HepG2 (cell line): Measurements from ENCODE around the gene HIPK2. TPM values are rescaled to one million over a fixed set of nuclear protein-coding genes. Genes with fewer than 3 reads are reported as not detected.

Experiments used
- ATAC-seq: fragments of 200-7000 bp; cut with Tn5 transposase; 3 replicates; pipeline ENCODE4 v1.9.1; 2020; ENCODE audit warnings: mild to moderate bottlenecking, moderate library complexity
- BruUV-seq: library from RNA; stranded (reverse); fragments of 400-500 nt; replicated peaks from 2 replicates; lab custom pipeline; 2021; lab: Mats Ljungman, UMichigan
- CTCF ChIA-PET: fragments of 300-600 bp; formaldehyde crosslinking; extraction: SDS; loops from one replicate; lab custom pipeline; 2021; ENCODE audit warnings: low total read pairs, inconsistent platforms, low intra/inter-chr PET ratio; lab: Yijun Ruan, JAX
- POLR2A ChIA-PET: fragments of 350-600 bp; sonication (Branson Sonifier 250); formaldehyde crosslinking; loops from one replicate; lab custom pipeline; 2020; ENCODE audit warnings: antibody characterized with exemption, inconsistent platforms; lab: Yijun Ruan, JAX
- DNase-seq: peaks from one replicate; pipeline ENCODE4 v3.0.0-alpha.2; 2015; ENCODE audit warnings: low spot score
- FAIRE-seq: peaks from 3 replicates; lab custom pipeline; 2011; peaks lifted over from hg19 to GRCh38; lab: Jason Lieb, UNC
- H2AFZ ChIP-seq: one replicate; pipeline ENCODE4 v1.6.1; 2011; ENCODE audit warnings: low read length, inconsistent platforms
- H3K27ac ChIP-seq: fragments of 300-600 bp; 3 replicates; pipeline ENCODE4 v1.8.0; 2011; ENCODE audit warnings: mixed run types, mild to moderate bottlenecking, mixed read lengths, low read length, inconsistent platforms; ENCODE audit not compliant: insufficient read depth; ENCODE audit errors: extremely low read length
- H3K27me3 ChIP-seq, 2 experiments: fragments of 200-600 bp in 1 of 2; 2 replicates in 1 of 2; 3 replicates in 1 of 2; pipeline versions ENCODE4 v1.6.0 to v1.8.0; 2011; ENCODE audit warnings: low read length in 2 of 2, mild to moderate bottlenecking in 2 of 2, moderate library complexity in 2 of 2, inconsistent platforms in 1 of 2; ENCODE audit not compliant: insufficient read depth in 2 of 2, control insufficient read depth in 1 of 2
- H3K36me3 ChIP-seq, 2 experiments: fragments of 200-600 bp in 1 of 2; replicated peaks in 1 of 2; 2 replicates in 1 of 2; 3 replicates in 1 of 2; pipeline versions ENCODE4 v1.5.1 to v1.8.0; 2011; ENCODE audit warnings: low read length in 2 of 2, inconsistent platforms in 1 of 2; ENCODE audit not compliant: insufficient read depth in 2 of 2, control insufficient read depth in 1 of 2
- H3K4me1 ChIP-seq: 2 replicates; pipeline ENCODE4 v1.5.1; 2012; ENCODE audit warnings: low read length, inconsistent platforms; ENCODE audit not compliant: insufficient read depth
- H3K4me2 ChIP-seq: 2 replicates; pipeline ENCODE4 v1.6.0; 2011; ENCODE audit warnings: low read depth, low read length, inconsistent platforms
- H3K4me3 ChIP-seq, 3 experiments: fragments of 200-600 bp in 1 of 3; sonication (generic), shearing (Covaris generic) in 1 of 3; replicated peaks in 1 of 3; 2 replicates each; pipeline ENCODE4 v1.5.1; 2011 to 2016; ENCODE audit warnings: low read length in 3 of 3, inconsistent platforms in 2 of 3, low read depth in 2 of 3, mild to moderate bottlenecking in 2 of 3, control low read depth in 1 of 3, mixed read lengths in 1 of 3; ENCODE audit not compliant: insufficient read depth in 1 of 3
- H3K79me2 ChIP-seq: one replicate; pipeline ENCODE4 v1.6.1; 2011; ENCODE audit warnings: low read length, inconsistent platforms; ENCODE audit not compliant: insufficient read depth
- H3K9ac ChIP-seq: 2 replicates; pipeline ENCODE4 v1.6.0; 2011; ENCODE audit warnings: mild to moderate bottlenecking, low read depth, low read length, inconsistent platforms; ENCODE audit not compliant: insufficient read depth
- H3K9me3 ChIP-seq: 2 replicates; pipeline ENCODE4 v1.5.1; 2012; ENCODE audit warnings: mild to moderate bottlenecking, low read length
- H4K20me1 ChIP-seq: 2 replicates; pipeline ENCODE4 v1.6.0; 2011; ENCODE audit warnings: inconsistent platforms, mild to moderate bottlenecking, low read length, moderate library complexity; ENCODE audit not compliant: insufficient read depth
- ZNF143 ChIP-seq: sonication (generic); formaldehyde crosslinking; IDR thresholded peaks from 2 replicates; pipeline ENCODE4 v1.4.0; 2020; ENCODE audit warnings: missing genetic modification reagents
- ZNF331 ChIP-seq: sonication (generic); formaldehyde crosslinking; IDR thresholded peaks from 2 replicates; pipeline ENCODE4 v1.4.0; 2020; ENCODE audit warnings: missing genetic modification reagents
- ZNF550 ChIP-seq: sonication (generic); formaldehyde crosslinking; IDR thresholded peaks from 2 replicates; pipeline ENCODE4 v1.4.0; 2020; ENCODE audit warnings: mild to moderate bottlenecking, missing genetic modification reagents, borderline replicate concordance
- ZNF619 ChIP-seq: sonication (generic); formaldehyde crosslinking; IDR thresholded peaks from 2 replicates; pipeline ENCODE4 v1.4.0; 2020; ENCODE audit warnings: mild to moderate bottlenecking, missing genetic modification reagents
- ZSCAN22 ChIP-seq: sonication (generic); formaldehyde crosslinking; IDR thresholded peaks from 2 replicates; pipeline ENCODE4 v1.4.0; 2020; ENCODE audit warnings: mild to moderate bottlenecking, missing genetic modification reagents
- WGBS: methylation state at CpG from one replicate; pipeline ENCODE4 v1.1.6; 2017; ENCODE audit warnings: low lambda C conversion rate; 5-methylcytosine and 5-hydroxymethylcytosine counted together
- in situ Hi-C: cut with HindIII; loops from 2 replicates; pipeline ENCODE4 v1.10.0; 2017; ENCODE audit warnings: low pct_unique_long_range_greater_than_20kb; ENCODE audit not compliant: extremely low pct_ligation_motif_present
- intact Hi-C: fragments of 100-400 bp; cut with micrococcal nuclease; formaldehyde crosslinking; loops from one replicate; pipeline ENCODE4 v1.10.0; 2022; ENCODE audit not compliant: unreplicated experiment
- polyA plus RNA-seq, 8 experiments: library from polyadenylated mRNA; depleted of rRNA in 3 of 8; stranded (reverse) in 7 of 8; unstranded in 1 of 8; fragments of >200 nt; fragmentation: Illumina TruSeq in 4 of 8; extraction: Trizol in 4 of 8; gene quantifications; 2 replicates each; pipeline versions ENCODE4 v1.2.1 to v1.2.3, GENCODE V29; 2011 to 2016; ENCODE audit warnings: low read depth in 4 of 8, missing spikeins in 1 of 8, mixed read lengths in 1 of 8; ENCODE audit not compliant: insufficient read depth in 1 of 8
- total RNA-seq, 5 experiments: library from RNA; depleted of rRNA; stranded (reverse); fragments of >200 nt; fragmentation: Illumina TruSeq; extraction: Trizol; gene quantifications; 2 replicates each; pipeline ENCODE4 v1.2.3, GENCODE V29; 2016; ENCODE audit warnings: low read depth in 1 of 5
- TF ChIP-seq, protein P1 (sequence below), 2 experiments: sonication (generic) in 1 of 2; formaldehyde crosslinking in 1 of 2; IDR thresholded peaks; 2 replicates each; pipeline versions ENCODE4 v1.5.1 to v1.6.1; 2011 to 2020; ENCODE audit warnings: borderline replicate concordance in 1 of 2, low read depth in 1 of 2, low read length in 1 of 2, mild to moderate bottlenecking in 1 of 2, missing genetic modification reagents in 1 of 2, moderate library complexity in 1 of 2

Gene HIPK2
- total and polyA plus RNA-seq, 2 of the 13 experiments (the other 11 are each of a cell fraction or from before 2014, with no cell fraction given): 14.4 to 20.2 TPM

DNA sequence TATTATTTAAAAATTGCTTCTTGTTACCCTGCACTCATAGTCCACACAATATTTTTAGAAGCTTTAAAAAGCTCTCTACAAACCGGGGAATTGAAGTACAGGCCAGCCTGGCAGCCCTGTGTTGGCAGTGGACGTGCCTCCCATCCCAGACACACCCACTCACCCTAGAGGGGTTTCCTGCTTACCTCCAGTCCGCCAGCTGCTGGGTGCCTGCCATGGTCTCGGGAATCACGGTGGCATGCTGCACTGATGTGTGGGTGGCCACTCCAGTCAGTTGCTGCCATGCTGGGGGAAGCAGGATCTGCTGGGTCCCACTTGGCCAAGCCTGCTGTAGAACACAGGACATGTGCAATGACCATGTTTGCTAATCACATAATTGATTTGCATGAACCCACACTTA lies 173.9 kb downstream of the HIPK2 start:
- H3K4me1 ChIP-seq: no peaks in the 10 kb centered on the region
- no peak overlapping the region for H2AFZ ChIP-seq
- DNase-seq: no peak
- no peaks in the 10 kb centered on the region for H3K27me3 ChIP-seq
- no peak overlapping the region for H3K4me2 ChIP-seq
- H3K9me3 ChIP-seq: no peaks in the 10 kb centered on the region
- FAIRE-seq: no peak
- no peak overlapping the region for H3K27ac ChIP-seq
- in situ Hi-C loops: no loop called here
- no peaks in the 10 kb centered on the region; the same call in 1 of the 2 replicates for H4K20me1 ChIP-seq
- WGBS: 95% methylated on average over 3 of the region's 5 CpGs
- no peak overlapping the region for H3K4me3 ChIP-seq
- no peak for ATAC-seq
- no TSS peak for BruUV-seq
- intact Hi-C loops: no loop called here
- no peak for TF ChIP-seq ZNF143 (CRISPR knock-in tag)
- no peak for TF ChIP-seq ZNF619 (CRISPR knock-in tag)
- no peak for TF ChIP-seq ZNF550 (CRISPR knock-in tag)
- no peak for TF ChIP-seq ZSCAN22 (CRISPR knock-in tag)
- H3K36me3 ChIP-seq: peaks cover 22 to 80% of the 10 kb centered on the region in 2 experiments
- no peak overlapping the region for H3K9ac ChIP-seq
- CTCF ChIA-PET: interaction anchor here (2.8 kb wide), 1 partner anchor 398 kb away, joined by 19 read pairs; no protein-coding TSS in a partner anchor
- no peaks in the 10 kb centered on the region for H3K79me2 ChIP-seq
- POLR2A ChIA-PET: no interaction called here

DNA sequence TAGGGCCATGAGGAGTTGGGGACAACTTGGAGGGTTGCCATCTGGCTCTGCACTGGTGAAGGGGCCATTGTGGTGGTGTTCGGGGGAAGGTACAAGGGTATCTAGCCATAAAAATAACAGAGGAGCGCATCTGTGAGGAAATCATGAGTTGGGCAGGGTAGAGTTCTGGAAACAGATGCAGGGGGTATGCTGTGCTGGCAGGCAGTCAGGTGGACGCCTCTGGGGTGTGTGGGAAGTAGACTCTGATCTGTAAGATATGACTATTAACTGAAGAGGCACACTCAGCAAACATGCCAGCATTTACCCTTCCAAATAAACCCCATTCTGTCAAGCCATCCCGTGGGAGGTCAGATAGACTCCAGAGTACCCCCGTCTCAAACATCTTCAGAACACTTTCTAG lies 174.5 kb downstream of the HIPK2 start:
- DNase-seq: no peak
- intact Hi-C loops: no loop called here
- FAIRE-seq: no peak
- Histone ChIP-seq H3K27ac (no peak overlapping the region), H3K79me2 (no peaks in the 10 kb centered on the region), H4K20me1 (no peaks in the 10 kb centered on the region; the same call in 1 of the 2 replicates), H3K4me2 (no peak overlapping the region), H3K4me3 (no peak overlapping the region), H3K9me3 (no peaks in the 10 kb centered on the region), H3K27me3 (no peaks in the 10 kb centered on the region), H3K9ac (no peak overlapping the region), H3K4me1 (no peaks in the 10 kb centered on the region), H2AFZ (no peak overlapping the region), H3K36me3 (peaks cover 26 to 83% of the 10 kb centered on the region in 2 experiments)
- ChIA-PET CTCF (interaction anchor here (2.8 kb wide), 1 partner anchor 398 kb away, joined by 19 read pairs; no protein-coding TSS in a partner anchor), POLR2A (no interaction called here)
- no TSS peak for BruUV-seq
- no peak for ATAC-seq
- TF ChIP-seq, protein P1, sequence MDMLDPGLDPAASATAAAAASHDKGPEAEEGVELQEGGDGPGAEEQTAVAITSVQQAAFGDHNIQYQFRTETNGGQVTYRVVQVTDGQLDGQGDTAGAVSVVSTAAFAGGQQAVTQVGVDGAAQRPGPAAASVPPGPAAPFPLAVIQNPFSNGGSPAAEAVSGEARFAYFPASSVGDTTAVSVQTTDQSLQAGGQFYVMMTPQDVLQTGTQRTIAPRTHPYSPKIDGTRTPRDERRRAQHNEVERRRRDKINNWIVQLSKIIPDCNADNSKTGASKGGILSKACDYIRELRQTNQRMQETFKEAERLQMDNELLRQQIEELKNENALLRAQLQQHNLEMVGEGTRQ (IDR thresholded peaks at IDR 0.05; ENCODE audit: low read depth, low read length): no peak
- TF ChIP-seq, protein P1 (CRISPR knock-in tag; IDR thresholded peaks at IDR 0.05; ENCODE audit: borderline replicate concordance): no peak
- no peak for TF ChIP-seq ZNF331 (CRISPR knock-in tag)
- in situ Hi-C loops: no loop called here
- WGBS: 92% methylated on average over 5 of the region's 5 CpGs
